GM18505 (cell line): ENCODE data around the gene NAP1L4.

Experiments used
- ATAC-seq: cut with Tn5 transposase; IDR thresholded peaks from one replicate; pipeline ENCODE4 v1.9.1; 2021; ENCODE audit not compliant: unreplicated experiment
- POLR2A ChIP-seq: IDR thresholded peaks from 4 replicates; pipeline ENCODE4 v1.6.1; 2011; ENCODE audit warnings: borderline replicate concordance; ENCODE audit not compliant: insufficient read depth, insufficient read length; ENCODE audit errors: extremely low read depth

Gene NAP1L4

DNA sequence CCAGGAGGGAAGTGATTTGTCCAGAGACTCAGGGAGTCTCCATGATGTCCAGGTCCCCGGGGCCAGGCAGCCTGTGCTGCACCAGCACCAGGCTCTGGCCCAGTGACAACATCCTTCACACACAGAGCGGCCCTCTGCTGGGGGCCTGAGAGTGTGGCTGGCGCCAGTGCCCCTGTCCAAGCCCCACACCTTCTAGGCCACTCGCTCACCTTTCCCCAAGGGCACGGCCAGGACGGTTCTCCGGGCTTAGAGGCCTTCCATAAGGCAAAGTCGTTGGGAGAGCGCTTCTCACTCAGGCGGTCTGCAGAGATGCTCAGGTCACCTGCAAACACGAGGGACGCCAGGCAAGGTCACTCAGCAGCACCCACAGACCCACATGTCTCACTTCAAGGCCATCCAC, 27.9 kb upstream of the NAP1L4 start:
- TF ChIP-seq POLR2A, result no peak
- ATAC-seq, result no peak

GRCh38 chr11:3018596-3018995, 26.5 kb upstream of the NAP1L4 start:
- ATAC-seq, result no peak
- TF ChIP-seq POLR2A, result no peak

GRCh38 chr11:3016861-3017260, 24.7 kb upstream of the NAP1L4 start:
- no peak for ATAC-seq
- TF ChIP-seq POLR2A, result no peak

DNA sequence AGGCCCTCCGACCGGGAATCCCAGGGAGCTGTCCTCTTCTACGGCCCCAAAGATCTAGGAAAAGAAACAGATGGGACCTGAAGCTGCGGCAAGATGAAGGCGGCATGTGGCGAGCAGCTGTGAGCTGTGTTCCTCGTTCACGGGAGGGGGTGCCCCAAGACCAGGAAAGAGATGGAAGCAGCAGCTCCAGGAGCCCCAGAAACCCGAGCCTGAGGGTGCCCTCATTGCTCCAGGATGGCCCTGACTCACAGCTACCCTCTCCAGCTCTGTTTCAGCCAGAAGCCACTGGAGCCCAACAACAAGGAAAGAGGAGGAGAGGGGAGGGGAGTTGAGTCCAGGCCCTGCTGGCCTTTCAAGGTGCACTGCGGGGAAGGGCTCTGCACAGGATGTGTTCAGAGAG, 23.7 kb upstream of the NAP1L4 start:
- no peak for TF ChIP-seq POLR2A
- ATAC-seq, result no peak

DNA sequence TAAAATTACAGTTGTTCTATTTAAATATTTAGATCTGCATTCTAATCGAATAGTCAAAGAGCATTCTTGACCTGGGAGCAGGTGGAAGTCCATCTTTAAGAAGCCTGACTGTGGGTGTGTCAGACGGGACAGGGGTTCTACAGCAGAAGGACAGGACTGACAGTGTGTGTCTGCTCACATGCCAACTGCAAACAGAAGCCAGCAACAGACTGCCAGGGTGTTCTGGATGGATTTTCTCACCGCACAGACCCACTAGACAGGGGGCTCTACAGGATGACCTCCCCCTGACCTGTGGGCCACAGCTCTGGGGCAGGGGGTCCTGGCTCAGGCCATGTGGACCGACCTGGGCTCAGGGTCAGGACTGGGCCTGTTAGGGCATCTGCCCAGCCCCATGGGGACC, 22.8 kb upstream of the NAP1L4 start:
- no peak for ATAC-seq
- no peak for TF ChIP-seq POLR2A

DNA sequence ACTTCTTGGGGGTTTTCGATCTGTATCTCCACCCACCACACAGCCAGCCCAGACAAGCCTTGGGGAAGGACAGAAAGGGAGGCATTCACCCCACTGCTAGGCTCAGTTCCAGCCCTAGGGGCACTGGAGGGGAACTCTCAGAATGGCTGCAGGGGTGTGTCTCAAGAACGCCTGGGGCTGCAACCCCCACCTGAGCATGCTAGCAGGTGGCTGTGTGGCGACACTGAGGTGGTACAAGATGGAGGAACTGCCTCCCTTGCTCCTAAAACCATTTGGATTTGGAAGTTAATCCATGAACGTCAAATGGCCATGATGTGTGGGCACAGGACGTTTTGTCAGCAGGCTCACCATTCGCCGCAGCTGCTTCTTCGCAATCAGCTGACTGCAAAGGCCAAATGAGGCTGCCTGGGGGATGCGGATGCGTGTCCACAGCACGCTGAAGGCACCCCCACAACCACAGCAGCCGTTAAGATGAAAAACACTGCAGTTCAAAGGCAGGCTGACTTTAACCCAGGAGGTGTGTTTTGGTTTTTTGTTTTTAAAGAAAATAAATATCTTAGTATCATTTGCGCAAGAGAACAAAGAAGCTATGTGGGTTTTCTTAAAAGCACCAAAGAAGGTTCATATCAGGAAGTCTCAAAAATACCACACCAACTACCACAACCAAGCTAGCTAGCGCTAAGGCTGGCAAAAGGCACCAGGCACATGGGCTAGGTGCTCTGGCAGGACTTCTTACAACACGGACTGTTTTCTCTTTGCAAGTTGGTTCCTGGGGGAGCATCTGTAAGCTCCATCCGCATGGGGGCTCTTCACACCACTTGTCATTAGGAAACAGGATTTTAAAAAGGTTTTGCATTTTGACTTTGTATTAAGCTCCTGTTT, 22.2 kb upstream of the NAP1L4 start:
- TF ChIP-seq POLR2A, result no peak
- ATAC-seq, result no peak

DNA sequence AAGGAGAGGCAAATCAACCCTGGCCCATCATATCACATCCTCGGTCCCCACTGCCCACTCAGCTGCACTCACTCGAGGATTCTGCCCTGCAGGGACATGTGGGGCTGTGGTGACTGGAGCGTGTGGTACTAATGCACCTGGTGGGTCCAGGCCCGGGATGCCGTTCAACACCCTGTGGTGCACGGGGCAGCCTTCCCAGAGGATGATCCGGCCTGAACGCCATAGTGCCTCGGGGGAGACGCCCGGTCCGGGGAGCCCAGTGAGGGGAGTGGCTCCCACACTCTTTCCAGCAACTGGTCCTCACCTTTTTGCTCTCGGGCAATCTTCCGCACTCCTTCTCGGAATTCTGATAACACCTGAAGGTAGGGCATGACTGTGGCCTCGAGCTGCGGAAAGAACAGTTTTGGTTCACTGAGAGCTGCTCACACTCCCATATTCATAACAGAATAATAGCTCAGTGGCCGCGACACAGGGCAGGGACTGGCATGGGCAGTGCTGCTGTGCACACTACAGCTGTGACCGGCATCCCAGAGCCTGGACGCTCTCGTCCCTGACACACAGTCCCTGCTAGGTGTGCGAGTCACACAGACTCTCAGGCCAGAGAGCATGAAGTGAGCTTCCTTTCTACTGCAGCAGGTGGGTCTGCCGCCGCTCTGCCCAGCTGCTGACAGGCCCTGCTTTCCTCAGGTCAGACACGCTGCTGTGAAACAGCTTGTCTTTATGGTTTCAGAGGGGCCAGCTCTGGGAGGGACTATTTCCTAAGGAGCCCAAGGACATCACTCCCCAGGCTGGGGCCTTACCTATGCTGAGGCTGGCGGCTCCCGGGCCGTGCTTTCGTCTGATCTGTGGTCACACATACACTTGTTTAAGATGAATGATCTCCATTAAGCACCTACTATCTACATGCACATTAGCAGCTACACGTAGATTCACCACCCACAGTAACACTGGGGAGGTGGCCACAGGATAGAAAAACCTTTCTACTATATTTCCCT, 20.1 kb upstream of the NAP1L4 start:
- no peak for ATAC-seq

DNA sequence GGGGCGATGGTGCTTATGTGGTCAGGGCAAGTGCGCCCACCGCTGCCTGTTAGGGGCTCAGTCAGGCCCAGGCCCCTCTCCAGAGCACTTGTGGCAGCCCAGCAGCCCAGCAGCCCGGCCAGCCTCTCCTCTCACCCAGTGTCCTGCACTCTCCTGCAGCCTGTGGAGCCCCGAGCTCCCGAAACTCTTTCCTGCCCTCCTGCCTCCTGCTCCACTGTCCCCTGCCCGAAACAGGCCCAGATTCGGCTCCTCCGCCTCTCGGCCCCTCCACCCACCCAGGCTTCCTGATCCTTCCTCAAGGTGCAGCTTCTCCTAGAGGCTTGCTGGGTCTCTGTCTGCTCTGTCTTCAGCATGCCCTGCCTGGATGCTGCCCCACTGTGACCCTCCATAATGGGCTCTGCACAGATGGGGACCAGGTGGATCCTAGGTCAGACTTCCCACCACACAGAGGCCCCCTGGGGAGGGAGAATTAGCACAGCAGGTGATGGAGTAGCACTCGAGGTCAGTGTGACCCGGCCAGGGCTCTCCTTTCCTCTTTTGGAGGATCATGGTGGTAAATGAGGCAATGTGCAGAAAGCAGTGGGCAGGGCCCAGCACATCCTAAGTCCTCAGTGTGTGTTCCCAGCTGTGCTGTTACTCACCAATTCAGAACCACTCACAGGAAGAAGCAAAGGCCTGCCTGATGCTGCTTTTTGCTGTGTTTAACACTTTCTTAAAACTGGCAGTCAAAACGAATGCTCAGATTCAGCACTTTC, 18.6 kb upstream of the NAP1L4 start:
- no peak for ATAC-seq
- TF ChIP-seq POLR2A, result no peak

More for the DNA sequence above, 20.1 kb upstream of the NAP1L4 start:
- no peak for TF ChIP-seq POLR2A

DNA sequence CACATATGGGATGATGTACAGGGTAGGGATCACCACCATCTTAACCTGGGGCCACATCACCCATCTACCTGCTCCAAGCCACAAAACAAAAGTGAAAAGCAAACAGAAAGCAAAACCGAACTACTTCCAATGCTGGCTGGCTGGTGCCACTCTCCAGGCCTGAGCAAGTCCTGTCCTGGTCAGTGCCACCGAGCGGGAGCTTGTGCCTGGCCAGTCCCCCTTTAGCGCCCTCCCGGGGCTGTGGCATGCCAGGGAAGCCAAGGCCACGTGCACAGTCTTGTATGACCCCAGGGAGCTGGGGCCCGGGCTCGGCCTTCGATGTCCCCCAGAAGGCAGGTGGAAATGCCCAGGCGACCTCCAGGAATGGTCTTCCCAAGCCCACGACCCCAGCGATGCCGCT, 17.9 kb upstream of the NAP1L4 start:
- no peak for TF ChIP-seq POLR2A
- no peak for ATAC-seq

- TF ChIP-seq POLR2A, result no peak
- no peak for ATAC-seq
These were observed 17.4 kb upstream of the NAP1L4 start for GRCh38 chr11:3009481-3009880.

GRCh38 chr11:3008746-3009336, 16.7 kb upstream of the NAP1L4 start:
- ATAC-seq, result no peak
- TF ChIP-seq POLR2A, result no peak

- no peak for TF ChIP-seq POLR2A
- ATAC-seq, result no peak
These were observed 15.4 kb upstream of the NAP1L4 start for GRCh38 chr11:3007404-3008010.
